NCI-H2081 treated with DMSO at 0.1 percent for 48 hours (cell line): ENCODE results near the gene ERC1.

Source experiments
- DNase-seq: peaks from one replicate; lab custom pipeline; 2025; lab: John Stamatoyannopoulos, UW

The ERC1 gene

DNA sequence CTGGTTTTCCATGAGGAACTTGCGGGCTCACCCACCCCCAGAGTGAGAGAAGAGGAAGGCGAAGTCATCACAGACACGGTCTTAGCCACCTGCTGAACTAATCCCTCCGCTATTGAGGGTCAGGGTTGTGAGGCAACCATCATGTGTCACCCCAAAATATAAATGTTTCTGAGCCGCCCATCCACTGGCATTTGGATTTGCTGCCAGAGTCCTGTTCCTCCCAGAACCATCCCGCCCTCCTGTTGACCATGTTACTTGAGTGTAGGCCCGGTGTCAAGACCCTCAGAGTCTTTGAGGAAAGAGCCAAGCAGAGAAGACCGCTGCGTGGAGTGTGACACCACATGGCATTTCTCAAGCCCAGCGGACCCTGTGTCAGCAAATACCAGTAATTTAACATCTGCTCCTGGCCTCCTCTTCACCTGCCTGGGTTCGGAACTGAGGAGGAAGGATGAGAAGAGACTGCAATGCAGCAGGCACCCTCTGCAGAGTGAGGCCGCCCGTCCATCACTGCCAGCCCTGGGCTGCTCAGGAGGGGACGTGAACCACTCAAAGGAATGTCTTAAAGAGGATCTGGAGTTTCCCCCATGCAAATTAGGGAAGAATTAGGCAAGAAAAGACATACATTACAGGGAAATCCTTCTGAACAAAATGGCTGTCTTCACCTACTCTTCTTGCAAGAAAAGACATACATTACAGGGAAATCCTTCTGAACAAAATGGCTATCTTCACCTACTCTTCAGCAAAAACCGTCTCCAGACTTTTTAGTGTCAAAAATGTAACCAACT, 502.9 kb downstream of the ERC1 start:
- no peak for DNase-seq

DNA sequence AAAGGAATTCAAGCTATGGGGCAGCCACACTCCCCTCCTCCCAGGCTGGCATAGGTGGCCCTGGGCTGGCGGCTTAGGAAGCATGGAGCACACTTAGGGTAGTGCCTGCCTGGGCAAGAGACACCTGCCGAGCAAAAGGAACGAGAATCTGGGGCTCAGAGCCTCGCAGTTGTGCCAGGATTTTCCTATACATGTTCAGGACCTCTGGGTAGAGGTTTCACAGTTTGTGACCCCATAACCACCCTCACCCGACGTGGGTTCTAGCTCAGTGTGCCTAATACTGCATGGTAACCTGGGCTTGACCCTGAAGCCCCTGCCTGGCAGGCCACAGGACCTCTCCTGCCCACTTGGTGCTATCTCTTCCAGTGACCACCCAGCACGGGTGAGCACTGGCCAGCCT, 503.8 kb downstream of the ERC1 start:
- no peak for DNase-seq

DNA sequence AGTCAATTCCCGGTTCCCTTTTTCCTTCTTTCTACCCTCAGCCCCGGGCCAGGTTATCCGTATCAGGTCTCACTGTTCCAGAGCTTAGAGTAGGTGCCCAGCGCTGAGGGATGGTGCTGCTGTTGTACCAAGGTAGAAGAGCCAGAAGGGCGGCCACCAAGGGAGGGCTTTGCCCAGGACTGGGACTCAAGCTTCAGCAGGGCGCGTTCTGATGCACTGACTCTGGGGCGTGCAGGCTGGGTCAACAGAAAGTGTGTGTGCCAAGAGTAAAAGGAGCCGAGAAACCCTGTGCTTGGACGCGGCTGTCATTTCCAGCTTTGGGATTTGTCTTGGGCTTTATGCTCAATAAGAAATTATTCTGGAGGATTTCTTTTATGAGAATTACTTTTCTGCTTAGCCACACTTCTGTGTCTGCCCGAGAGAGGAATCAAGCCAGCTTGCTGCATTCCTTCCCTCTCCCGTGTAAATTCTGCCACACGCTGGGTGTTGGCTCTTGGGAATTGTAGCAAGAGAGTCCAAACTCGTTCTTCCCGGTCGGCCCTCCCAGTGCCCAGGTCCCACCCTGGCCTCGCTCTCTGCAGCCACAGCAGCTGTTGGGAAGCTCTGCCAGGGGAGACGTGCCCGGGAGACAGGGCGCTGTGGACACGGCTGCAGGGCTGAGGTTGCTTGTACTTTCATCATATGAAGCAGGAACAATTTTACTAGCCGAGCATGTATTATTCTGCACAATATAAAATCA, 505.3 kb downstream of the ERC1 start:
- DNase-seq, result no peak

DNA sequence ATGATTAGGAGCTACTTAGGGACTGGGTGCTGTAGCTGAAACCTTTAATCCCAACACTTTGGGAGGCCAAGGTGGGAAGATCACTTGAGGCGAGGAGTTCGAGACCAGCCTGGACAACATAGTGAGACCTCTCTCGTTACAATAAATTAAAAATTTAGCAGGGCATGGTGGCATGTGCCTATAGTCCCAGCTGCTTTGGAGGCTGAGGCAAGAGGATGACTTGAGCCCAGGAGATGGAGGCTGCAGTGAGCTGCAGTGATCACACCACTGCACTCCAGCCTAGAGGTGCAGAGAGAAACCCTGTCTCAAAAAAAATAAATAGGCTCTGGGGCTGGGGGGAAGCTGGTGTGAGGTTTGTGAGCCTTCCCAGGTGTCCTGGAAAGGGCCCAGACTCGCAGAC, 506.1 kb downstream of the ERC1 start:
- DNase-seq, result no peak

DNA sequence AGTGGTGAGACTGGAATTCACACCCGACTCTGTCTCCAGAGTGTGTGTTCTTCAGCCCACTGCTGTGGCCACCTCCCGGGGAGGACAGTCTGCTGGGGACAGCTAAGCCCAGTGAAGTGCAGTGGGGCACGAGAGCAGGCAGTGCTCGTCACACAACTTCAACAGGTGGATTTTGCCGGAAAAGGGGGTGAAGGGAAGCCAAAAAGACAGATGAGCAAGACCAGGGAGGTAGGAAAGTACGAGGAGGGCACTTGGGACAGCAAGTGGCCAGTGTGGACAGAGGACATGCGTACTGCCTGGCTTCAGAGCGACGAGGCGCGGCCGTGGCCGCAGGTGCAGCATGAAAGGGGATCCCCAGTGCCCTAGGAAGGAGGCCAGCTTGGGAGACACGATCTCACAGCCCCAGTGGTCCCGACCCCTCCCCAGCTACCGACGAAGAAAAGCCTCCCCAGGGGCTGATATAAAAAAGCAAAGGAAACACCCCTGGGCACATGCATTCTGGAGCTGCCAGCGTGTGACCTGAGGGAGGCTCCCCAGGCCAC, 507.2 kb downstream of the ERC1 start:
- DNase-seq, result no peak

DNA sequence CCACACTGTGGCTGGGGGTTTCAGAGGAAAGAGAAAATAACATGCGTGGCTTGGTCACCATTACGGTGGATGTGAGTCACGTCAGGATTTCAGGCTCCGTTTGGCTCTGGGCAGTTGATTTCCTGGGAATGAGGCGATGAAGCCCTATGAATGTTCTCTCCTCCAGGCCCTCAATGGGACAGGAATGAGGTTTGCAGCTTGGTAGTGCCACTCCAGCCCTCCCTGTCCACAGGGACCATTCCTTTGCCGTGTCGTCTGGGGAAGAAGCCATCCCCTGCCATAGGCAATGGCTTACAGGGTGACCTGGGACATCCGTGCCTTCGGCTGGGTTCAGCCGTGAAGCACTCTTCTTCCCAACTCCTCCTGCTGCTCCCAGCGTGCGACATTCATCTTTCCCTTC, 508.3 kb downstream of the ERC1 start:
- no peak for DNase-seq

DNA sequence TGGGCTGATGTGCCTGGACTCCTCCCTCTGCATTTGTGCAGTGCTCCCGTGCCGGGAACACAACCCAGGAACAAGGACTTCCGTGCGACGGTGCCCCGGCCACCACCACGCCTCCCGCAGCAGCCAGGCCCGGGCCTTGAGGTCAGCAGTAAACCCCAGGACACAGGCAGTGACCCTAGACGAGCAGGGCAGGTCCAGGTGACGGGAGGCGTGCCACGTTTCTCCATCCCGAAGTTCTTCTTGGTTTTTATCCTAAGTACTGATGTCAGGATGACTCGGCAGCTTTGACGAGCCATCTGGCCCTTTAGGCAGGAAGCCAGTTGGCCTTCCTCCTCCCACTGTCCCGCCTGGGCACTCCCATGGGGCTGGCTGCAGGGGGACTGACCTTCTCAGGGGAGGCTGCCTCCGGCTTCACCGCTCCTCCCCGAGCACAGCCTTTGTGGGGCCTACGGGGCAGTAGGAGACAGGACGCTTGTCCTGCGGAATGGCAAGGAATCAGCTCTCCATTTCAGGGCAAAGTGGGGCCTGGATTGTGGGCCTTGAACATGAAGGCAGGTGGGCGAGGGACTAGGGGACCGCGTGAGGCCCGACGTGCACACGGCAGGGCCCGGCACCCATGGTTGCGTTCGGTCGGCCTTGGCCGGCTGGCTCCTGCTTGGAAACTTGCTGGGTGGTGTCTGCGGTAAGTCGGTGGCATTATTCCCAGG, 509.2 kb downstream of the ERC1 start:
- no peak for DNase-seq

DNA sequence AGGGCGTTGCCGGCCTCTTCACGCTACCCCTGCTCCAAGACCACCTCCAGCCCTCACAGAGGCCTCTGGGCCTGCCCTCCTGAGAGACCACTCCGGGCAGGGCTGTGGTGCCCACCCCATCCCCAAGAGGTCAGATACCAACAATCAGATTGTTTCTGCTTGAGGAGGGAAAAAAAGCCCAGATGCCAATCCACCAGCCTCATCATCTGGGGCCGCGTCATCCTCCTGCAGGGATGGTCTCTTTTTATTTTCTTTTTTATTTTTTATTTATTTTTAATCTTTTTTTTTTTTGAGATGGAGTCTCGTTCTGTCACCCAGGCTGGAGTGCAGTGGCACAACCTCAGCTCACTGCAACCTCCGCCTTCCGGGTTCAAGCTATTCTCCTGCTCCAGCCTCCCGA, 510.0 kb downstream of the ERC1 start:
- DNase-seq, result no peak

DNA sequence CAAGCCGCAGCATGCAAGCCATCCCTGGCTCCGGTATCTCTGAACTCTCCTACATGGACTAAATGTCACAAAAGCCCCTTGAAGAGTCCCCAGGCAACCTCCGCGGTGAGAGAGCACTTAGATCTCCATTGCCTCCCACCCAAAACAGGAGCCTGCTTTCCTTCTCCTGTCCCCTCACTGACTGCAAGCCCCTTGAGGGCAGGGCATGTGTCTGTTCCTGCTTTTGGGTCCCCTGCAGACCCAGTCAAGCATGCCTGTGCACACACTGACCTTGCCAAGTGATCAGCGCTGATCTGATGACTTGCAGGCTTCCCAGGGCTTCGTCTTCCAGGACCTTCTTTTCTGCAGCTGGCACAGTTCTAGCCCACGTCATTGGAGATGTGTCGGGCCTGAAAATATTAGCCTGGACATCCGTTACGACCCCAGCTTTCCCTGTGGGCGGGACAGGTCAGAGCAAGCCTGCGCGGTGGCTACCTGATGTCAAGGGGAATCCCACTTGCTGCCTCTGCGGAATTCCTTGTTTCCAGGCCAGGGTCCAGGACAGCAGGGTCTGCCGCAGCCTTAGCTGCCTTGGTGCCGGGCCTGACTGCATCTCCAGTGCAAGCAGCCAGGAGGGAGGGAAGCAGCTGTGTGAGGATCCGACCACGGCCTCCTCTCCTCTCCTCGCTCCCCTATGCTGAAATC, 510.8 kb downstream of the ERC1 start:
- no peak for DNase-seq

DNA sequence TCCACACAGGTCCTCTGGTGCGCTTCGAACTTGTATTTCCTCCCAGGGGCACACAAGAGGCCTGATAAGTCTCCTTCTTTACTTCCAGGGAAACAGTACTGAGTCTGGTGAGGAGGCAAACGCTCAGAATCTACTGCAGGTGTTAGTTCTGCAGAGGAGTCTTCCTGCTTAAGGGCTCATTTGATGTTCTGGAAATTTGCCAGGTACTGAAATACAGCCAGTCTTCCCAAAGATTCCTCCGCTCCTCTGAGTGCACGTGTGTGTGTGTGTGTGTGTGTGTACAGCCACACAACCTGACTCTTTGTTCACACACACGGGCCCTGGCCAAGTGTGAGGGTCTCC, 511.3 kb downstream of the ERC1 start:
- no peak for DNase-seq

DNA sequence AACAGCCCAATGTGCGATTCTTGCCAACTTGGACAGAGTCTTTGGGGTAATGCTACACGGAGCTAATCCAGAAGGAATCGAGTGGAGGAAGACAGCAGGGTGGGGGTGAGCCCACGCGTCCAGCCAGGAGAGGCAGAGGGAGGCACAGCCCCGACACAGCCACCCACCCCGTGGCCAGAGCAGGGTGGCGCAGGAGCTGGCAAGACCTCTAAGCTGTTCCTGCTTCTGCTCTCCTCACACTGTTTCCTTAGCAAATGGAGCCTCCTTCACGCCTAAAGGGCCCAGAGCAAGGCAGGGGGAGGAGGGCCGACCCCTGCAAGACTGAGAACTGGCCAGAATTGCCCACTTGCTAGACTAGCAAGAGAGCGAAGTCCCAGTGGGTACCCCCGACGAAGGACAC, 511.8 kb downstream of the ERC1 start:
- no peak for DNase-seq

DNA sequence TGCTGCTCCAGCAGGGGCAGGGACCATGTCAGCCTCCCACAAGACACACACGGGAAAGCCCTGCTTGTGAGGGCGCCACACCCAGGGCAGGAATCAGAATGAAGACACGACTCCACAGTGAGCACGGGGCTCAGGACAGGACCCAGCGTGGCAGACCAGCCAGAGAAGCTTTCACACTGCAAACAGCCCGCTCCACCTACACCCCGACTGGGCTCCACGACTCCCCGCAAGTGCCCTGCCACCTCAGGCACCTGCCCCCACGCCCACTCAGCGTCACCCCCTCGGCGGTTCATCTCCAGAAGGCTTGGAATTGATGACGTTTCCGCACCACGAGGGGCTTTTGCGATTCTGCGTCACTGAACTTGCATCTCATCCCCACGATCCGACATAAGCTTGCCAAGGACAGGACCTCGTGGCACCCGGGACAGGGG, 512.3 kb downstream of the ERC1 start:
- DNase-seq, result no peak

DNA sequence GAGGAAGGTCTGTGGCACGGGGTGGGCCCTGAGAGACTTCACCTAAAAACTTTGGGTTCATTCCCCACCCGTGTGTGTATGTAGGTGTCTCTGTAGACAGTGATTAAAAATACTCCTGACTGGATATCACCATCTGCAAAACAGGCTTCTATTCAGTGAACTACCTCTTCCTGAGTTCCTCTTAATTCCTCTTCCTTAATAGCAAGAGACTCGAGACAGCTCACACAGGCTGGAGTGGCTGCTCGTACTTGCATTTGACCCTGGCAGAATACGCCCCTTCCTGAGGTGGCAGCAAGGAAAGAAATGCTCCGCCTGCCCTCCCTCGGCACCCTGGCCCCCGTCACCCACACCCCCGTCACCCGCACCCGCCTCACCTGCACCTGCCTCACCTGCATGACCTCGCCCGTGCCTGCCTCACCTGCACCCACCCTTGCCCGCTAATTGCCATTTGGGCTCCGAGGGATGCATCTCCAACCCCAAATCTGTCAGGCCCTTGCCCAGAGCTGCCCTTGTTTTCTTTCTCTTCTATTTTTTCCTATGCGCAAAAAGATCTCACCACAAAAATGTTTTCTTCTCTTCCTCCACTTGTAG, 513.4 kb downstream of the ERC1 start:
- no peak for DNase-seq

DNA sequence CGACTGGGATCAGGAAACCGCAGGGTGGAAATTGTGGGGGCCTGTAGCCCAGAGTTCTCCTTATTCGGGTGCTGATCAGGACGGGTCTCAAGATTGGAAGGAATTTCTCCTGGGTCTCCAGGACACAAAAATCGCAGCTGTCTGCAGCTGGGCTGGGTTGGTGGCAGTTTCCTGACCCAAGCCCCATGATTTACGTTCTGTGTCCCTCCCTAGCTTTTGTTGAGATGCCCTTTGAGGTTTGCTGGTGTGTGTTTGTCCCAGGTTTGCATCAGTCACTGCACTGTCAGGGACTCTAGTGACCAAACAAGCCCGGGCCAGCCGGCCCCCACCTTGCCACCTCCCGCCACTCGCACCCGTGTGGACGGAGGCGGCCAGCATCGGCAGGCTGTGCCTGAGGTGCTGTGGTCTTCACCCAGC, 513.9 kb downstream of the ERC1 start:
- DNase-seq, result no peak

DNA sequence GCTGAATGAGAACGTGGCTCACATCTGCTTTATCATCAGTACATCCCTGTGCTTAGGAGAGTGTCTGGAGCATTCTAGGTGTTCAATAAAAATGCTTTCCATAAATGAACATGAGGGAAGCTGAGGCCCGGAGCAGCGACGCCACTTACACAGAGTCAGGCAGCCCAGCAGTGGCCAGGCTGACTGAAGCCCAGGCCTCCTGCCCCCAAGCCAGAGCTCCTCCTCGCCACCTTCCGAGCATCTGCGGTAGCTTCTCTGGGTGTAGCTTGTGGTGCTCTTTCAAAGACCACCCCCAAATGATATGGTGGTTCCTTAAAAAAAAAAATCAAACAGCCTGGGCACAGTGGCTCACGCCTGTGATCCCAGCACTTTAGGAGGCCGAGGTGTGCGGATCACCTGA, 514.6 kb downstream of the ERC1 start:
- DNase-seq, result no peak

DNA sequence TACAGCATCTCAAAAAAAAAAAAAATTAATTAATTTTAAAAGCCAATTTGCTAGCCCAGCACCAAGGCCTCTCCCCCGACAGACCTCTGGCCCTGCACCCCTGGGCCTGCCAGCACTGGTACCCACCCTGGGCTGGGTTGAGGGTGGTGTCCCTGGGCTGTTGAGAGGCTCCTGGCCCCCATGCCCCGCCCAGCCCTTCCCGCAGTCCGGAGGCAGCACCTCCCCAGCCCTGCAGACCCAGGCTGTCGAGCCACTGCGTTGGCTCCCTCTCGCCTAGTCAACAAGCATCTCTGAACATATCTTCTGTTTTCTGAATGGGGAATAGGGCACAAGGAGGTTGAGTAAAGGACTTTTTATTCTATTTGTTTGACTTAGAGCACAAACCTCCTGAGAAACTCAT, 516.3 kb downstream of the ERC1 start:
- no peak for DNase-seq

DNA sequence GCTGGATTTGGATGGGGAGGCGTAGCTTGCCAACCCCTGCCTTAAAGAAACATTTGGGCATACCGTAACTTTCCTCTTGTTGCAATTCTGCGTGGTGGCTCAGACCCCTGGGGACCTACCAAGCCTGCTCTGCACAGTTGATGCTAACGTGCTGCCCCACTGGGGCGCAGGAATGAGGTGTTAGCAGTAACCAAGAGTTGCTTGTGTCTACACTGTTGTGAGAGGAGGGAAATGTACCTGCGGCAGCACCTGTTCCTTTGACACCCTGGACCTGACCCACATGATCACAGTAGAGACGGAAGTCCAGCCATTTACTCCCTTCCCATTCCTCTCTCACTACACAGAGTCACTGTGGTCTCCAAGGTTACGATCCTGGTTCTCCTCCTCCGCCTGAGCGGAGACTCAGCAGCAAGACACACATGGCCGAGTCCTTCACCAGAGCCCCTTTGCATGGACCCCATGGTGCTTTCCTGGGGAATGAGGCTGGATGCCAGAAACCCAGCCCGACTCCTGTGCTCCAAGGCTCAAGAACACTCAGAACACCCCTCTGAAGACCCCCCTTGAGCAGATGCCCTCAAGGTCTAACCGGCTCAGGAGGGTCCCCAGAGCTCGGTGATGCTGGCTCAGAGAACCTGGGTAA, 518.5 kb downstream of the ERC1 start:
- no peak for DNase-seq

DNA sequence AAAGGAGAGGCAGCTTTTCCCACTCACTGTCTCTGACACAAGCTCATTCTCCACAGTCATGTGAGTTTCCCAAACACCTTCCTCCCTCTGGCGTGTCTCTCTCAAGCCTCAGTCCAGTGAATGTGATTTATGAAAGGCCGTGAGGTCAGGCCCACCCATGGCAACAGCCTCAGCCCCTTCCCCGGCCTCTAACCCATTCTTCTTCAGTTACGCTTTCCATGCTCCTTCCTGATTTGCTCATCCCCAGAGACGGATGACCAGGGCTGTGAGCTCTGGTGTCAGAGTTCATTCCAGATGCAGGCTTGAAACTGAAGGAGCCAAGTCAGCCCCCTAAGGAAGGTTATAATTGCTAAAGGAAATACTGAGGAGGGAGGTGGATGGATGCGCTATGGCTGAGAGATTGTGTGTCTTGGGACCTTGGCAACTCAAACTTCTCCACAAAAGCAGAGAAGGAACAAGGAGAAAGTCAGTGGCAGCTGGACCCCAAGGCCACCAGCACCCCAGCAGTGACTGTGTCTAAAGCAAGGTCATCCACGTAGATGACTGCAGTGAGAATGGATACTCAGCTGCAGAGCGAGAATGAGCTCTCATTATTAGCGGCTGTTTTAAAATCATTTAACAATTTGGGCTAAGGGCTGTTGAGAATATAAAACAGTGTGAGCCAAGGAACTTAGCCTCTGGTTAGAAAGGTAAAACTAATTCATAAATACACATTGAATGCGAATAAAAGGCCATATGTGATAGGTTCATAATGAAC, 519.2 kb downstream of the ERC1 start:
- no peak for DNase-seq

DNA sequence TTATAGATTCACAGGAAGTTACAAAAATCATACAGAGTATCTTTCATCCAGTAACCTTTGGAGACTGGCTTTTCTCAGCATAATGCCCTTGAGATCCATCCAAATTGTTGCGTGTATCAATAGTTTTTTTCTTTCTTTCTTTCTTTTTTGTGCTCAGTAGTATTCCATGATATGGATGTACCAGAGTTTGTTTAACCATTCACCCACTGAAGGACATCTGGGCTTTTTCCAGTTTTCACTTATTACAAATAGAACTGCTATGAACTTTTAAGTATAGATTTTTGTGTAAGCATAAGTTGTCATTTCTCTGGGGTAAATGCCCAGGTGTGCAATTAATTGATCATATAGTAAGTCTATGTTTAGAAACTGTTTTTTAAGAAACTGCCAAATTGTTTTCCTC, 524.0 kb downstream of the ERC1 start:
- DNase-seq, result no peak

DNA sequence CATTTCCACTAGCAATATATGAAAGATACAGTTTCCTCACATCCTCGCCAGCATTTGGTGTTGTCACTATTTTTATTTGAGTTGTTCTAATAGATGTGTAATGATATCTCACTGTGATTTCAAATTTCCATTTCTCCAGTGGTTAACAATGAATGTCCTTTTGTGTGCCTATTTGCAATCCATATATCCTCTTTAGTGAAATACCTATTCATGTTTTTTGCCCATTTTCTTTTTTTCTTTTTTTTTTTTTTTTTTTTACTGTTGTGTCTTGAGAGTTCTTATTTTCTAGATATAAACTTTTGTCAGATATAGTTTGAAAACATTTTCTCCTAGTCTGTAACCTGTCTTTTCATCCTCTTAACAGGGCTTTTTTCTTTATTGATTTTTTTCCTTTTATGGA, 524.4 kb downstream of the ERC1 start:
- DNase-seq, result no peak

DNA sequence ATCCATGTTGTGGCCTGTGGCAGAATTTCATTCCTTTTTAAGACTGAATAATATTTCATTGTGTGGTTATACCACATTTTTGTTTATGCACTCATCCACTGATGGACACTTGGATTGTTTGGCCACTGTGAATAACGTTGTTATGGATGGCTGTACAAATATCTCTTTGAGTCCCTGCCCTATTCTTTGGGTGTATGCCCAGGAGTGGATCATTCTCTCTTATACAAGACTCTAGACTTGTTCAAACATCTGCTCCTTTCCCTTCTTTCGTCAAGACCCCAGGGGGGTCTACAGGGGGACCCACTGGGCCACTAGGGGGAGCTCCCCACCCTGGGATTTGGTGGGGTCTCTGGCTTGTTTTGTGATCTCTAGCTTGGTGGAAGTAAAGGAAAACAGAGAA, 526.0 kb downstream of the ERC1 start:
- DNase-seq, result no peak
